ENCODE data around the gene KCNJ4.

DNA sequence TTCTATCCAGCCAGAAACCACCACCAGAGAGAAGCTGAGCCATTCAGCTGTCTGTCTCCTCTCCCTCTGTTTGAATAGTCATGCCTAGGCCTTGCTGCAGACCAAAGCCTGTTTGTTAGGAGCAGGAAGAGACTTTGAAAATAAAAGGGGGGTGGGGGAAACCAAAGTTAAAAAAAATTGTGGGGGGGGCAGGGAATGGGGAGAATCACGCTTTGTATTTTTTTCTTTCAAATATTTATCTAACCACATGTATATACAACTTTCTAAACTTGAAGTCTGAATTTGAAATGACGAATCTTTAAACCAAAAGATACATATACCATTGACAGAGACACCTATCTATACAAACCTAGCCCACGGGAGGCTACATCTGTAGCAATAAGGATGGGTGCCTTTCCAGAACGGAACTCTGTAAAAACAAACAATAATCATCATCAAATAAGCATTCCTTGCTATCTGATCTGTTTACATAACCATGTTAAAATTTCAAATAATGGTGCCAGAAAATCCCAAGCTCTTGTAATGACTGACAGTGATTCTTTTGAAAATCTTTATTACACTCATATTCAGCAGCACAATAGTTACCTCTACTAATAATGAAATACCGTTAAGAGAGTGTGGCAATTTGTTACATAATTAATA is 36.8 kb upstream of the KCNJ4 start:
- TF ChIP-seq, protein P1, sequence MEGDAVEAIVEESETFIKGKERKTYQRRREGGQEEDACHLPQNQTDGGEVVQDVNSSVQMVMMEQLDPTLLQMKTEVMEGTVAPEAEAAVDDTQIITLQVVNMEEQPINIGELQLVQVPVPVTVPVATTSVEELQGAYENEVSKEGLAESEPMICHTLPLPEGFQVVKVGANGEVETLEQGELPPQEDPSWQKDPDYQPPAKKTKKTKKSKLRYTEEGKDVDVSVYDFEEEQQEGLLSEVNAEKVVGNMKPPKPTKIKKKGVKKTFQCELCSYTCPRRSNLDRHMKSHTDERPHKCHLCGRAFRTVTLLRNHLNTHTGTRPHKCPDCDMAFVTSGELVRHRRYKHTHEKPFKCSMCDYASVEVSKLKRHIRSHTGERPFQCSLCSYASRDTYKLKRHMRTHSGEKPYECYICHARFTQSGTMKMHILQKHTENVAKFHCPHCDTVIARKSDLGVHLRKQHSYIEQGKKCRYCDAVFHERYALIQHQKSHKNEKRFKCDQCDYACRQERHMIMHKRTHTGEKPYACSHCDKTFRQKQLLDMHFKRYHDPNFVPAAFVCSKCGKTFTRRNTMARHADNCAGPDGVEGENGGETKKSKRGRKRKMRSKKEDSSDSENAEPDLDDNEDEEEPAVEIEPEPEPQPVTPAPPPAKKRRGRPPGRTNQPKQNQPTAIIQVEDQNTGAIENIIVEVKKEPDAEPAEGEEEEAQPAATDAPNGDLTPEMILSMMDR (conservative IDR thresholded peaks at IDR 0.05; ENCODE audit: low read depth, low read length) = no peak
- TF ChIP-seq EZH2 (IDR thresholded peaks at IDR 0.05; ENCODE audit: low read length, unreplicated experiment) = no peak
